B cell (primary cell): ENCODE data around the gene TNPO2. TPM values are rescaled to one million over a fixed set of nuclear protein-coding genes. Genes with fewer than 3 reads are reported as not detected.

Experiments
- ATAC-seq: fragments of 200-7000 bp; cut with Tn5 transposase; one replicate; pipeline ENCODE4 v1.10.0; 2021; ENCODE audit warnings: low read depth, mild to moderate bottlenecking, moderate number of reproducible peaks, moderate library complexity
- CTCF ChIA-PET: fragments of 350-600 bp; sonication (Branson Sonifier 250); formaldehyde crosslinking; loops from one replicate; lab custom pipeline; 2021; ENCODE audit warnings: antibody characterized with exemption, inconsistent platforms; lab: Charles Lee
- POLR2A ChIA-PET: fragments of 350-600 bp; sonication (Branson Sonifier 250); formaldehyde crosslinking; loops from one replicate; lab custom pipeline; 2021; ENCODE audit warnings: antibody characterized with exemption; lab: Charles Lee
- DNase-seq: peaks from one replicate; pipeline ENCODE4 v3.0.0; 2013
- H2AFZ ChIP-seq: 2 replicates; pipeline ENCODE4 v1.6.1; 2012; ENCODE audit warnings: mild to moderate bottlenecking, low read depth, low read length; ENCODE audit not compliant: insufficient read depth, poor library complexity, severe bottlenecking
- H3K27ac ChIP-seq, 2 donors: 1 replicate in 1 of 2; 2 replicates in 1 of 2; pipeline ENCODE4 v1.5.1; 2012 to 2013; ENCODE audit warnings: low read length in 2 of 2, mild to moderate bottlenecking in 2 of 2, moderate library complexity in 1 of 2
- H3K27me3 ChIP-seq, 4 experiments: fragments of 200-600 bp in 1 of 4; sonication (generic) in 1 of 4; replicated peaks in 1 of 4; 1 replicate in 2 of 4; 2 replicates in 2 of 4; pipeline versions ENCODE4 v1.6.1 to v1.7.0; 2013 to 2016; ENCODE audit warnings: low read length in 3 of 4, mild to moderate bottlenecking in 2 of 4, mixed read lengths in 1 of 4, moderate library complexity in 1 of 4; ENCODE audit not compliant: insufficient read depth in 4 of 4, control insufficient read depth in 3 of 4; ENCODE audit errors: control extremely low read depth in 1 of 4
- H3K36me3 ChIP-seq, 2 experiments: replicated peaks in 1 of 2; 1 replicate in 1 of 2; 2 replicates in 1 of 2; pipeline versions ENCODE4 v1.6.1 to v1.7.1; 2013; ENCODE audit warnings: low read length in 1 of 2; ENCODE audit not compliant: insufficient read depth in 2 of 2, control insufficient read depth in 1 of 2; ENCODE audit errors: control extremely low read depth in 1 of 2, extremely low read depth in 1 of 2
- H3K4me1 ChIP-seq, 2 donors: fragments of 200-600 bp in 1 of 2; sonication (generic) in 1 of 2; 1 replicate in 1 of 2; 2 replicates in 1 of 2; pipeline versions ENCODE4 v1.5.1 to v1.6.1; 2013 to 2017; ENCODE audit warnings: low read length in 2 of 2; ENCODE audit not compliant: control insufficient read depth in 2 of 2, insufficient read depth in 2 of 2
- H3K4me2 ChIP-seq: replicated peaks from 2 replicates; pipeline ENCODE3; 2012; ENCODE audit warnings: mild to moderate bottlenecking, low read depth, low read length; ENCODE audit not compliant: poor library complexity, severe bottlenecking
- H3K4me3 ChIP-seq, 5 experiments: fragments of 200-600 bp in 1 of 5; sonication (generic) in 1 of 5; 1 replicate in 3 of 5; 2 replicates in 2 of 5; pipeline versions ENCODE4 v1.5.1 to v1.7.0; 2011 to 2016; ENCODE audit warnings: low read length in 4 of 5, mild to moderate bottlenecking in 4 of 5, low read depth in 2 of 5, control low read depth in 1 of 5, moderate library complexity in 1 of 5; ENCODE audit not compliant: insufficient read depth in 1 of 5; ENCODE audit errors: control extremely low read depth in 1 of 5, extremely low read depth in 1 of 5
- H3K79me2 ChIP-seq: fragments of 200-600 bp; sonication (generic); one replicate; pipeline ENCODE4 v1.6.0; 2016; ENCODE audit warnings: low read length; ENCODE audit not compliant: control insufficient read depth, insufficient read depth
- H3K9ac ChIP-seq: fragments of 200-600 bp; sonication (generic); 2 replicates; pipeline ENCODE4 v1.6.1; 2017; ENCODE audit warnings: mild to moderate bottlenecking, low read length, moderate library complexity
- H3K9me3 ChIP-seq, 3 donors: one replicate each; pipeline versions ENCODE4 v1.6.1 to v1.7.1; 2013; ENCODE audit warnings: low read length in 2 of 3; ENCODE audit not compliant: control insufficient read depth in 2 of 3, insufficient read depth in 1 of 3; ENCODE audit errors: control extremely low read depth in 1 of 3
- H4K20me1 ChIP-seq: 2 replicates; pipeline ENCODE4 v1.6.0; 2012; ENCODE audit warnings: mild to moderate bottlenecking, low read length; ENCODE audit not compliant: insufficient read depth, control insufficient read depth, poor library complexity, severe bottlenecking
- H3K27ac Mint-ChIP-seq: one replicate; pipeline ENCODE4 v1.8.0; 2021; ENCODE audit warnings: mixed read lengths
- H3K27me3 Mint-ChIP-seq: one replicate; pipeline ENCODE4 v1.8.0; 2021; ENCODE audit warnings: mixed read lengths
- H3K4me1 Mint-ChIP-seq: one replicate; pipeline ENCODE4 v1.8.0; 2021; ENCODE audit warnings: mixed read lengths
- H3K4me3 Mint-ChIP-seq: one replicate; pipeline ENCODE4 v1.8.0; 2021; ENCODE audit warnings: mixed read lengths
- H3K9me3 Mint-ChIP-seq: one replicate; pipeline ENCODE4 v1.8.0; 2022; ENCODE audit warnings: mixed read lengths; ENCODE audit not compliant: insufficient read depth
- CTCF ChIP-seq: fragments of 200-600 bp; IDR thresholded peaks from one replicate; pipeline ENCODE4 v1.8.0; 2022; ENCODE audit warnings: antibody characterized with exemption, mild to moderate bottlenecking
- EZH2 ChIP-seq: IDR thresholded peaks from 2 replicates; pipeline ENCODE4 v1.6.1; 2012; ENCODE audit warnings: borderline replicate concordance, low read depth, mild to moderate bottlenecking, moderate library complexity, low read length; ENCODE audit not compliant: insufficient read depth, poor library complexity, severe bottlenecking
- WGBS: methylation state at CpG from one replicate; pipeline ENCODE4 v1.1.5; 2013; ENCODE audit warnings: missing lambda C conversion rate; ENCODE audit not compliant: insufficient coverage; 5-methylcytosine and 5-hydroxymethylcytosine counted together
- intact Hi-C: fragments of 100-400 bp; cut with micrococcal nuclease; formaldehyde crosslinking; loops from one replicate; pipeline ENCODE4 v1.10.0; 2022
- polyA plus RNA-seq: library from polyadenylated mRNA; depleted of rRNA; stranded (reverse); fragments of >200 nt; gene quantifications from 2 replicates; pipeline ENCODE4 v1.2.3, GENCODE V29; 2012
- total RNA-seq, 2 donors: library from RNA; stranded (reverse); fragments of 120-200 nt in 1 of 2; gene quantifications; 1 replicate in 1 of 2; 2 replicates in 1 of 2; pipeline versions ENCODE4 v1.2.3 to v1.2.4, GENCODE V29; 2013 to 2022

TNPO2 gene
- total and polyA plus RNA-seq, 2 donors (not counting 1 experiment from before 2014, with no cell fraction given): 73.7 to 85.6 TPM

- H3K4me3 Mint-ChIP-seq: no peak overlapping the region
Measured at GRCh38 chr19:12708641-12709040, 15.1 kb downstream of the TNPO2 start.

GRCh38 chr19:12706332-12706718, 17.4 kb downstream of the TNPO2 start:
- Mint-ChIP-seq H3K27ac (no peak overlapping the region), H3K27me3 (no peaks in the 10 kb centered on the region), H3K4me3 (no peak overlapping the region), H3K4me1 (no peaks in the 10 kb centered on the region), H3K9me3 (no peaks in the 10 kb centered on the region)
- CTCF ChIA-PET: no interaction called here
- Histone ChIP-seq H3K36me3 (peaks cover 8 to 64% of the 10 kb centered on the region in 2 experiments), H3K79me2 (peaks cover 6% of the 10 kb centered on the region), H3K4me1 (no peaks in the 10 kb centered on the region), H3K9ac (no peak overlapping the region), H4K20me1 (no peaks in the 10 kb centered on the region), H3K4me3 (no peak overlapping the region), H3K9me3 (no peaks in the 10 kb centered on the region), H3K27ac (no peak overlapping the region), H3K4me2 (no peak overlapping the region), H3K27me3 (no peaks in the 10 kb centered on the region), H2AFZ (no peak overlapping the region)
- POLR2A ChIA-PET: interaction anchor here (0.6 kb wide), 1 partner anchor 123 kb away, joined by 4 read pairs; no protein-coding TSS in a partner anchor
- WGBS: 100% methylated on average over 8 of the region's 13 CpGs
- DNase-seq (no peak), ATAC-seq (no peak)
- TF ChIP-seq CTCF: no peak
- TF ChIP-seq EZH2: no peak
- intact Hi-C loops: no loop called here

More at GRCh38 chr19:12708641-12709040, 15.1 kb downstream of the TNPO2 start:
- Histone ChIP-seq H3K4me3 (no peak overlapping the region), H3K4me1 (no peaks in the 10 kb centered on the region), H3K27me3 (no peaks in the 10 kb centered on the region), H3K79me2 (peaks cover 3% of the 10 kb centered on the region), H3K9me3 (no peaks in the 10 kb centered on the region), H3K4me2 (no peak overlapping the region), H3K27ac (no peak overlapping the region), H4K20me1 (no peaks in the 10 kb centered on the region), H3K9ac (no peak overlapping the region), H3K36me3 (peaks cover 2 to 54% of the 10 kb centered on the region in 2 experiments), H2AFZ (no peak overlapping the region)
- ATAC-seq: no peak
- WGBS: 100% methylated on average over 7 of the region's 8 CpGs
- Mint-ChIP-seq H3K9me3 (no peaks in the 10 kb centered on the region), H3K27me3 (no peaks in the 10 kb centered on the region), H3K4me1 (no peaks in the 10 kb centered on the region), H3K27ac (no peak overlapping the region)
- intact Hi-C loops: no loop called here
- ChIA-PET POLR2A (no interaction called here), CTCF (interaction anchor here (0.7 to 1.1 kb wide), 3 partner anchors 9 to 1964 kb away, joined by 3 read pairs; no protein-coding TSS in a partner anchor)
- TF ChIP-seq CTCF (no peak), EZH2 (no peak)
- no peak for DNase-seq
